HepG2 (cell line): ENCODE results near the gene TNS1. TPM values are rescaled to one million over a fixed set of nuclear protein-coding genes. Genes with fewer than 3 reads are reported as not detected.

Experiments used
- ASH2L ChIP-seq: fragments of 300-600, 200-600 bp; sonication (generic); IDR thresholded peaks from 2 replicates; pipeline ENCODE4 v1.7.0; 2017; ENCODE audit warnings: low read depth, mild to moderate bottlenecking, moderate library complexity, mixed read lengths, low read length; ENCODE audit not compliant: insufficient read length
- DPF2 ChIP-seq: sonication (generic); formaldehyde crosslinking; IDR thresholded peaks from 2 replicates; pipeline ENCODE4 v1.4.0; 2020; ENCODE audit warnings: mild to moderate bottlenecking, low read depth, missing genetic modification reagents, borderline replicate concordance
- EZH2 ChIP-seq: conservative IDR thresholded peaks from 2 replicates; pipeline ENCODE4 v1.6.1; 2012; ENCODE audit warnings: mild to moderate bottlenecking, low read depth, low read length, moderate library complexity
- HIVEP1 ChIP-seq: sonication (generic); formaldehyde crosslinking; IDR thresholded peaks from 2 replicates; pipeline ENCODE4 v1.4.0; 2020; ENCODE audit warnings: mild to moderate bottlenecking, missing genetic modification reagents
- LRRFIP1 ChIP-seq: sonication (generic); formaldehyde crosslinking; conservative IDR thresholded peaks from 2 replicates; pipeline ENCODE4 v1.4.0; 2020; ENCODE audit warnings: missing genetic modification reagents
- MAF1 ChIP-seq: sonication (generic); formaldehyde crosslinking; IDR thresholded peaks from 2 replicates; pipeline ENCODE4 v1.5.0; 2020; ENCODE audit warnings: missing genetic modification reagents, borderline replicate concordance
- PAXIP1 ChIP-seq: sonication (generic); formaldehyde crosslinking; conservative IDR thresholded peaks from 2 replicates; pipeline ENCODE4 v1.4.0; 2020; ENCODE audit warnings: mild to moderate bottlenecking, missing genetic modification reagents, moderate library complexity
- THAP8 ChIP-seq: sonication (generic); formaldehyde crosslinking; IDR thresholded peaks from 2 replicates; pipeline ENCODE4 v1.5.1; 2020; ENCODE audit warnings: missing genetic modification reagents, mild to moderate bottlenecking, borderline replicate concordance
- ZNF24 ChIP-seq: fragments of 450-650 bp; IDR thresholded peaks from 2 replicates; pipeline ENCODE4 v1.6.1; 2017; ENCODE audit warnings: antibody characterized with exemption, mild to moderate bottlenecking
- ZNF292 ChIP-seq: sonication (generic); formaldehyde crosslinking; IDR thresholded peaks from 2 replicates; pipeline ENCODE4 v1.8.1; 2022; ENCODE audit warnings: mild to moderate bottlenecking, low read depth, missing genetic modification reagents, borderline replicate concordance
- polyA plus RNA-seq, 8 experiments: library from polyadenylated mRNA; depleted of rRNA in 3 of 8; stranded (reverse) in 7 of 8; unstranded in 1 of 8; fragments of >200 nt; fragmentation: Illumina TruSeq in 4 of 8; extraction: Trizol in 4 of 8; gene quantifications; 2 replicates each; pipeline versions ENCODE4 v1.2.1 to v1.2.3, GENCODE V29; 2011 to 2016; ENCODE audit warnings: low read depth in 4 of 8, missing spikeins in 1 of 8, mixed read lengths in 1 of 8; ENCODE audit not compliant: insufficient read depth in 1 of 8
- total RNA-seq, 5 experiments: library from RNA; depleted of rRNA; stranded (reverse); fragments of >200 nt; fragmentation: Illumina TruSeq; extraction: Trizol; gene quantifications; 2 replicates each; pipeline ENCODE4 v1.2.3, GENCODE V29; 2016; ENCODE audit warnings: low read depth in 1 of 5
- TF ChIP-seq, protein P1 (sequence below): sonication (generic); formaldehyde crosslinking; IDR thresholded peaks from 2 replicates; pipeline ENCODE4 v1.4.0; 2020; ENCODE audit warnings: mild to moderate bottlenecking, missing genetic modification reagents
- TF ChIP-seq, protein P2 (sequence below): sonication (generic); formaldehyde crosslinking; IDR thresholded peaks from 2 replicates; pipeline ENCODE4 v1.5.1; 2020; ENCODE audit warnings: missing genetic modification reagents, mild to moderate bottlenecking, borderline replicate concordance
- TF ChIP-seq, protein P3 (sequence below): sonication (generic); formaldehyde crosslinking; IDR thresholded peaks from 2 replicates; pipeline ENCODE4 v1.8.0; 2022; ENCODE audit warnings: mild to moderate bottlenecking, missing genetic modification reagents
- TF ChIP-seq, protein P4 (sequence below): IDR thresholded peaks from 2 replicates; pipeline ENCODE4 v1.6.1; 2016; ENCODE audit warnings: control low read depth

Gene TNS1
- total and polyA plus RNA-seq, 2 of the 13 experiments (the other 11 are each of a cell fraction or from before 2014, with no cell fraction given): 1.9 to 118 TPM

DNA sequence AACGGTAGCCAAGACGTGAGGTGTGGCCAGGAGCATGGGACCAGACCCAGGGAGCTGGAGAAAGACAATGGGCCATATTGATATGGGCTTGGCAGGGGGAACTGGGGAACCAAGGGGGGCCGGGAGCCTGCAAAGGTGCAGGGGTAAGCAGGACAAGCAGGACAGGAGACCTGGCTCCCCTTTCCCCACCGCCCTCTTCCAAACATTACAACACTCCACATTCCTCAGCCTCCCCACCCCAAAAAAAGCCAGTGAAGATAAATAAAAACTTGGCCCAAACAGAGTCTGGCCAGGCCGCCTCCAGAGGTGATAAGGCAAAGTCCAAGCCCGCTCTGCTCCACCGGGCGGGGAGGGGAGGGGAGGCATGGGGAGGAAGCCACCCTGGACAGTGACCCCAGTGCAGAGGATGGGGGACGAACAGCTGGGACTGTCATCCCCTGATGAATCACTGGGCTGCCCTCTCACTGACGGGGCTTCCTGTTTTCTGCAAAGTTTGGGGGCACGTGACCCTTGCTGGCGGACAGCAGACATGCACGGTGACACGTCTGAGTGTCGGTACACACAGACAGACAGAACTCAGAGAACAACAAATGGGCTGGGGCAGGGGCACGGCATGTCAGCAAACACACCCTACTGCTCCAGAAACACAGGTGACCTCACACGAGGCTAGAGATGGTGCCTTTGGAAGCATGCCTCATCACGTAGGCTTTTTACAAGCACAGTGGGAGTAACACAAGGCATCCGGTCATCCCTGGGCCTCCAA, 100.2 kb downstream of the TNS1 start (continued):
- TF ChIP-seq, protein P1, sequence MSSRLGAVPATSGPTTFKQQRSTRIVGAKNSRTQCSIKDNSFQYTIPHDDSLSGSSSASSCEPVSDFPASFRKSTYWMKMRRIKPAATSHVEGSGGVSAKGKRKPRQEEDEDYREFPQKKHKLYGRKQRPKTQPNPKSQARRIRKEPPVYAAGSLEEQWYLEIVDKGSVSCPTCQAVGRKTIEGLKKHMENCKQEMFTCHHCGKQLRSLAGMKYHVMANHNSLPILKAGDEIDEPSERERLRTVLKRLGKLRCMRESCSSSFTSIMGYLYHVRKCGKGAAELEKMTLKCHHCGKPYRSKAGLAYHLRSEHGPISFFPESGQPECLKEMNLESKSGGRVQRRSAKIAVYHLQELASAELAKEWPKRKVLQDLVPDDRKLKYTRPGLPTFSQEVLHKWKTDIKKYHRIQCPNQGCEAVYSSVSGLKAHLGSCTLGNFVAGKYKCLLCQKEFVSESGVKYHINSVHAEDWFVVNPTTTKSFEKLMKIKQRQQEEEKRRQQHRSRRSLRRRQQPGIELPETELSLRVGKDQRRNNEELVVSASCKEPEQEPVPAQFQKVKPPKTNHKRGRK: no peak
- TF ChIP-seq ZNF292 (CRISPR knock-in tag): peak; percentile 100
- TF ChIP-seq MAF1: no peak
- peak; percentile 93 for TF ChIP-seq DPF2 (CRISPR knock-in tag)
- TF ChIP-seq LRRFIP1 (CRISPR knock-in tag): 0 out of 2 replicates have a peak, but pooled peaks have one; percentile 44
- TF ChIP-seq EZH2: no peak
- TF ChIP-seq PAXIP1: peak; percentile 100
- peak; percentile 88 for TF ChIP-seq ASH2L
- TF ChIP-seq, protein P2, sequence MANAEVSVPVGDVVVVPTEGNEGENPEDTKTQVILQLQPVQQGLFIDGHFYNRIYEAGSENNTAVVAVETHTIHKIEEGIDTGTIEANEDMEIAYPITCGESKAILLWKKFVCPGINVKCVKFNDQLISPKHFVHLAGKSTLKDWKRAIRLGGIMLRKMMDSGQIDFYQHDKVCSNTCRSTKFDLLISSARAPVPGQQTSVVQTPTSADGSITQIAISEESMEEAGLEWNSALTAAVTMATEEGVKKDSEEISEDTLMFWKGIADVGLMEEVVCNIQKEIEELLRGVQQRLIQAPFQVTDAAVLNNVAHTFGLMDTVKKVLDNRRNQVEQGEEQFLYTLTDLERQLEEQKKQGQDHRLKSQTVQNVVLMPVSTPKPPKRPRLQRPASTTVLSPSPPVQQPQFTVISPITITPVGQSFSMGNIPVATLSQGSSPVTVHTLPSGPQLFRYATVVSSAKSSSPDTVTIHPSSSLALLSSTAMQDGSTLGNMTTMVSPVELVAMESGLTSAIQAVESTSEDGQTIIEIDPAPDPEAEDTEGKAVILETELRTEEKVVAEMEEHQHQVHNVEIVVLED (CRISPR knock-in tag): peak; percentile 80
- TF ChIP-seq ZNF24: no peak
- TF ChIP-seq, protein P3, sequence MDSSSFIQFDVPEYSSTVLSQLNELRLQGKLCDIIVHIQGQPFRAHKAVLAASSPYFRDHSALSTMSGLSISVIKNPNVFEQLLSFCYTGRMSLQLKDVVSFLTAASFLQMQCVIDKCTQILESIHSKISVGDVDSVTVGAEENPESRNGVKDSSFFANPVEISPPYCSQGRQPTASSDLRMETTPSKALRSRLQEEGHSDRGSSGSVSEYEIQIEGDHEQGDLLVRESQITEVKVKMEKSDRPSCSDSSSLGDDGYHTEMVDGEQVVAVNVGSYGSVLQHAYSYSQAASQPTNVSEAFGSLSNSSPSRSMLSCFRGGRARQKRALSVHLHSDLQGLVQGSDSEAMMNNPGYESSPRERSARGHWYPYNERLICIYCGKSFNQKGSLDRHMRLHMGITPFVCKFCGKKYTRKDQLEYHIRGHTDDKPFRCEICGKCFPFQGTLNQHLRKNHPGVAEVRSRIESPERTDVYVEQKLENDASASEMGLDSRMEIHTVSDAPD (CRISPR knock-in tag): peak; percentile 85
- TF ChIP-seq, protein P4, sequence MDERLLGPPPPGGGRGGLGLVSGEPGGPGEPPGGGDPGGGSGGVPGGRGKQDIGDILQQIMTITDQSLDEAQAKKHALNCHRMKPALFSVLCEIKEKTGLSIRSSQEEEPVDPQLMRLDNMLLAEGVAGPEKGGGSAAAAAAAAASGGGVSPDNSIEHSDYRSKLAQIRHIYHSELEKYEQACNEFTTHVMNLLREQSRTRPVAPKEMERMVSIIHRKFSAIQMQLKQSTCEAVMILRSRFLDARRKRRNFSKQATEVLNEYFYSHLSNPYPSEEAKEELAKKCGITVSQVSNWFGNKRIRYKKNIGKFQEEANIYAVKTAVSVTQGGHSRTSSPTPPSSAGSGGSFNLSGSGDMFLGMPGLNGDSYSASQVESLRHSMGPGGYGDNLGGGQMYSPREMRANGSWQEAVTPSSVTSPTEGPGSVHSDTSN (CRISPR knock-in tag): peak; percentile 77
- TF ChIP-seq HIVEP1: peak; percentile 99
- TF ChIP-seq THAP8 (CRISPR knock-in tag): no peak; the same call in 1 of the 2 replicates
